Measurements from ENCODE around the gene STAM.
A peak's percentile ranks its signal among the peaks of the same experiment; 100 is the strongest.

STAM gene

GRCh38 chr10:17647326-17647725 is 3.4 kb downstream of the STAM start:
- no peak for DNase-seq (ENCODE audit: low read depth)

DNA sequence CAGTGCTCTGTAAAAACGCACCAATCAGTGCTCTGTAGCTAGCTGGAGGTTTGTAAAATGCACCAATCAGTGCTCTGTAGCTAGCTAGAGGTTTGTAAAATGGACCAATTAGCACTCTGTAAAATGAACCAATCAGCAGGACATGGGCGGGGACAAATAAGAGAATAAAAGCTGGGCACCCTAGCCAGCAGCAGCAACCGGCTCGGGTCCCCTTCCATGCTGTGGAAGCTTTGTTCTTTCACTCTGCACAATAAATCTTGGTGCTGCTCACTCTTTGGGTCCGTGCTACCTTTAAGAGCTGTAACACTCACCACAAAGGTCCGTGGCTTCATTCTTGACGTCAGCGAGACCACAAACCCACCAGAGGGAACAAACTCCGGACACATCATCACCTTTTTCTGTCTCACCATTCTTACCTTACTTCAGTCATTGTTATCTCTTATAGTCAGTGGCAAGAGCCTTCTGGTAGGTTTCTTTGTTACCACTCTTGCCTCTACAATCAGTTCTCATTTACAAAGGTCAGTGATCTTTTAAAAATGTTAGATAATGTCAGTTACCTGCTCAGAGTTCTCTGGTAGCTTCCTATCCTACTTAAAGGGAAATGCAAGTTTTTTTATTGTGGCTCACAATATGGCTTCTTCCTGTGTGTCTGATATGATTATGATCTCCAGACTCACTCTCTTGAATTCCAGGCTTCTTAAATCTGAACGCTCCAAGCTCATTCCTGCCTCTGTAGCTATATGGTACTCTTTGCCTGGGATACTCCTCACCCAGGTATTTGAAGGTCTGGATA is 4.5 kb downstream of the STAM start:
- peak; percentile 60 for DNase-seq (ENCODE audit: low read depth)

DNA sequence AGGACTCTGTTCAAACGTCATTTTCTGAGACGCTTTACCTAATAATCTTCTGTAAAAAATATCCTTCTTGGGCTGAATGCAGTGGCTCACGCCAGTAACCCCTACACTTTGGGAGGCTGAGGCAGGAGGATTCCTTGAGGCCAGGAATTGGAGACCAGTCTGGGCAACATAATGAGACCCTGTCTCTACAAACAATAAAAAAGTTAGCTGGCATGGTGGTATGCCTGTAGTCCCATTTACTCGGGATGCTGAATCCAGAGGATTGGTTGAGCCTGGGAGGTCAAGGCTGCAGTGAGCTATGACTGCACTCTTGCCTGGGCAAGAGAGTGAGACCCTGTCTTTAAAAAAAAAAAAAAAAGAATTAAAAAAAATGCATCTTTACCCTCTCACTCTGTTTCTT is 5.1 kb downstream of the STAM start:
- no peak for DNase-seq (ENCODE audit: low read depth)

- no peak for DNase-seq (ENCODE audit: low read depth)
These were observed 5.9 kb downstream of the STAM start for GRCh38 chr10:17649836-17650235.

DNA sequence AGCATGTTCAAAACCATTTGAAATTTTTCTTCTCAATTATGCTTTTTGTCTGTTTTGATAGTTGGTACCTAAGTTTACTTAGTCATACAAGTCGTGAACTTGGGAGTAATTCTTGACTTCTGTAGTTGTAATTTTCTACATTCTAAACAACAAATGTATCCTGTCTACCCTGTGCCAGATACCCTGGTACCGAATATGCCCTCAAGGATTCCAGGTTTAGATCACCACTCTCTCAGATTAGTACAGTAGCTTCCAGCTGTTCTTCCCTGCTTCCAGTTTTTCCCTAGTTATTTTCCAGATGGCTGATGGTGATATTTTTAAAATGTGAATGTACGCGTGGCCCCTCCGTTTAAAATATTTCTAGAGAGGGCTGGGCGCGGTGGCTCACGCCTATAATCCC is 6.5 kb downstream of the STAM start:
- no peak for DNase-seq (ENCODE audit: low read depth)

DNA sequence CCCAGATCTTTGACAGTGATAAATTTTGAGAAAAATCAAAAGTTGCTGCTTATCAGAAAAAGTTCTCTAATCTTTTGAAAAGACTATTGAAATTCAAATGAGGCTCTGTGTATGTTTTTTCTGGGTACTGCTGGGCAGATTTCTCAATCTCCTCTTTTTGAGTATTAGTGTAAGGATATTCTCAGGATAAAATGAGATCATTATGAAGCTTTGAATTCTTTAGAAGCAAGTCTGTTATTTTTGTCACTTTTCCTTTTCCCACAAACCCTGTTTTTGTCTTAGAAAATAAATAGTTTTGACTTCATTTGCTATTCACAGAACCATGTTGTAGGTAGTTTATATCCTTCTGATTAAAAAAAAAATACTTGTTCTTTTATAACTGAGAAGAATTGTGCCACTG is 7.9 kb downstream of the STAM start:
- no peak for DNase-seq (ENCODE audit: low read depth)

DNA sequence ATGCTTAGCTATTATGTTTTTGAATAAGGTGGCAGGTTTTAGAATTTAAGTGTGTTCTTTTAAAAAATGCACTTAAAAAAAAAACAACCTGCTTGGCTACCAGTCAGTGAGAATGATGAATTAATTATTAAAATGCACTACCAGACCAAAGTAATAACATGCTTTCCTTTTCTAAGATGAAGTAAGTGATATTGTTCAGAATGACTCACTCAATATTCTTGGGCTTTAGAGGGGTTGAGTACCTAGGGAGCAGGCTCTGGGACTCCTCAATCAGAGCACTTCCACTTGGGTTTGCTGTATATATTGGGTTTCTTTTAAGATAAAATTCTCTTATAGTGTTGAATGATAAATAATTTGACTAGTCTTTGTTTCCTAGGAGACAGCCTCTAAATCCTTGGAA is 8.6 kb downstream of the STAM start:
- no peak for DNase-seq (ENCODE audit: low read depth)

GRCh38 chr10:17655009-17655408 is 11.1 kb downstream of the STAM start:
- DNase-seq (ENCODE audit: low read depth) = no peak

DNA sequence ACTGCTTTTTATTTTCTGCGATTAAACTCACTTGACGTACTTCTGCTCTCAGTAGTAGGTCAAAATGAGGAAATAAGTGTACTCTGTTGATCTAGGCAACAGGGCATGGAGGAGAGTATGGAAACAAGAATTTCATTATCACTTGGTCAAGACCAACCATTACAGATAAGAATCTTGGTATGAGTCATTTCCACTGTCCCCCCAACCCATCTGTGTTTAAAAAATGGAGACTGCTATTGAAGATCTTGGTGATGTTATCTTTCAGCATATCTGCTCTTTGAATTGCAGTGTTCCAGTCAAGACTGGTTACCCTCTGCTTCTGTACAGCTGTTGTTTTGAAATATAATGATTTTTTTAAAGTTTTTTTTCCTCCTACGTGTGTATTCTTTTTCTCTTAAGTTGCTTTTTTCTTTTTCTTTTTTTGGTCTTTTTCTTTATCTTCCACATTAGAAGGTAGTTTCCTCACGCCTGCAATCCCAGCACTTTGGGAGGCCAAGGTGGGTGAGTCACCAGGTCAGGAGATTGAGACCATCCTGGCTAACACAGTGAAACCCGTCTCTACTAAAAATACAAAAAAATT is 11.7 kb downstream of the STAM start:
- no peak for DNase-seq (ENCODE audit: low read depth)

- DNase-seq (ENCODE audit: low read depth) = no peak
These were observed 13.2 kb downstream of the STAM start for GRCh38 chr10:17657103-17657500.

DNA sequence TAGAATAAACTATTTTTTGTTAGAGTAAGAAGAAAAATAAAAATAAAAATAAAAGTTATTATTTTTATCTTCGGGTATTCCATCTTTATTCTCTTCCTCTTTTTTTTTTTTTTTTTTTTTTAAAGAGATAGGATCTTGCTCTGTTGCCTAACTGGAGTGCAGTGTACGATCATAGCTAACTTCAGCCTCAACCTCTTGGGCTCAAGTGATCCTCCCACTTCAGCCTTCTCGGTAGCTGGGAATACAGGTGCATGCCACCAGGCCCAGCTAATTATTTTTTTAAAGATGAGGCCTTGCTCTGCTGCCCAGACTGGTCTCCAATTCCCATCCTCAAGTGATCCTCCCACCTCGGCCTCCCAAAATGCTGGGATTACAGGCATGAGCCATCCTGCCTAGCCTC is 15.4 kb downstream of the STAM start:
- no peak for DNase-seq (ENCODE audit: low read depth)

GRCh38 chr10:17660921-17661320 is 17.0 kb downstream of the STAM start:
- no peak for DNase-seq (ENCODE audit: low read depth)

GRCh38 chr10:17661510-17661909 is 17.6 kb downstream of the STAM start:
- no peak for DNase-seq (ENCODE audit: low read depth)

DNA sequence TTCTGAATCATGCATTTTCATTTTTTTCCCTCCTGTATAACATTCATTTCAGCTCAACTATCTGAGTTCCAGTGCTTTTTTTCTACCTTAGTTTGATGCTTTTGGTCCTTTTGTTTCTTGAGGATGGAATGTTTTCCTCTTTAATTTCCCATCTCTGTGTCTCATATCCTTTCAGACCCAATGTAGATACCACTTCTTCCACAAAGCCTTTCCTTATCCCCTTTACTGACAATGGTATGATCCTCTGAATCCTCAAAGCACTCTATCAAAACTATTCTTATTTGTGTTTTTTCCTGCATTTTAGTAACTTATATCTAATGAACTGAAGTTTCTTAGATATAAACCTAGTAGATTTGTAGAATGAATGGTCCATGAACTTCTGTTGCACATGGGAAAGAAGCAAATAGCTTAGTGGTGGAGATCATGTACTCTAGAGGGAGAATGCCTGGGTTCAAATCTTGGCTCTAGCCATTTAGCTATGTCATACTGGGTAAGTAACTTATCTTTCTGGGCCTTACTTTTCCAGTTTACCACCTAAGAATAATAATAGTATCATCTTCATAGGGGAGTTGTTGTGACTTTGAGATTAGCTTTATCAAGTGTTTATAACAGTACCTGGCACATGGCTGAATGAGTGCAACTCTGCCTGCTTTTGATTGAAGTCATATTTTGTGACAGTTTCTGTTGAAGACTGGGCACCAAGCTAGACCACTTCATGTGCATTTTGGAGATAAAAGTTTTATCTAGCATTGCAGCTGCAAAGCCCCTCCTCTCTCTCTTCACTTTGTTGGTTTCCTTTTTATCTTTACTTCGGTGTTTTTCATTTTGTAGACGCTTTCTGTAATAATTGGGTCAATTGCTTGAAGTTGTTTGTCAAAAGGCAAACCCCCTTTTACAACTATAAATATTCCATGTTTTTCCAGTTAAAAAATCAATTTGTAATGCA is 18.5 kb downstream of the STAM start:
- DNase-seq (ENCODE audit: low read depth) = no peak

DNA sequence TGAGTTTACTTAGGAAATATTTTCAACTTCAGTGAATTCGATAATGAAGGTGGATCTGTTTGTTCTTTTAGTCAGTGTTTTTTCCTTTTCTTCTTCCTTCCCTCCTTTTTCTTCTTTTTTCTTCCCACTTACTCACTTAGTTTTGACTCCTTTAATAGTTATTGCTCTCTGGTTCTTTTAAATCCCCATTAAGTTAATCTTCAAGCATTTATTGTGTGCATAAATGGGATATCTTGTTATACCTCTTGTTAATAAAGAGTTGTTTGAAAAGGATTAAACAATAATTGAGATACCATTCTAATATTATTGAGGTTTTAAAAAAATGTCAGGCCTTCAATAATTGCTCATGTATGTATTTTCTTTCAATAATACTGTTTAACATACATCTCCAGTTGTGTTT is 19.5 kb downstream of the STAM start:
- no peak for DNase-seq (ENCODE audit: low read depth)

DNA sequence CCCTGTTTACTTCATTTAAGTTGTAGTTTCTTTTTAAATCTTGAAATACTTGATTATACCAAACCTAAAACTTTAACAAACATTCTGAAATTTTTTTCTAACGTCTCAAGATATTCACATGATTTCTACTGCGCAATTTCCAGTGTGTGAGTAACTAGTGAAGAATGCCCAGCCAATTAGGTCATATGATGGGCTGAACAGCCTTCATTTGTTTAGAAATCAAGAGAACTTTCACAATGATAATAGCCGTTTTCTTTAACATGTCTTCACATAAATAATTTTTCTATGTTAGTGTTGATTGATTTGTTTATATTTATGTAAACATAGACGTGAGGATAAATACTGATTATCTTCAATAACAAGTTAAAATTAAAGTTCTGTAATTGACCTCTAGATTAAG is 21.8 kb downstream of the STAM start:
- no peak for DNase-seq (ENCODE audit: low read depth)

GRCh38 chr10:17668435-17669184 is 24.7 kb downstream of the STAM start:
- DNase-seq (ENCODE audit: low read depth) = no peak

DNA sequence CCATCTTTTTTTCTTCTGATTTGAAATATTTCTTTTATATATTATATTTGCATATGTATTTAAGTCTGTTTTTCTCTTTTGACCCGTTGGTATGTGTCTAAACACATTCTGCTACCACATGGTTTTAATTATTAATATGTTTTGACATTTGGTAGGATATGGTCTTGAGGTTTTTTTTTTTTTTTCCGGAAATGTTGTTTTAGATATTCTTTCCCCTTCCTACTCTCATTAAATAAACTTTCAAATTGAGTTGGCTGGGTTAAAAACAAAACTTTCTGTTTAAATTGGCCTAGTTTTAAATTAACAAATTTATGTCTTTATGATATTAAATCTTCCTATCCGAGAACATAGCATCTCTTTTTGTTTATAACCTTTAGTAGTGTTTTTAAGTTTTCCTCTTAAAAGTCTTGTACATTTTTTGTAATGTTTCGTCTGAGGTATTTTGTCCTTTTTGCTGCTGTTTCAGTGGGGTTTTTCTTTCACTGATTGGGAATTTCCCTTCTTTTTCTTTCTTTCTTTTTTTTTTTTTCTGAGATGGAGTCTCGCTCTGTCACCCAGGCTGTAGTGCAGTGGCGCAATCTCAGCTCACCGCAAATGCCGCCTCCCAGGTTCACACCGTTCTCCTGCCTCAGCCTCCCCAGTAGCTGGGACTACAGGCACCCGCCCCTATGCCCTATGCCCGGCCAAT is 25.4 kb downstream of the STAM start:
- peak; percentile 61 for DNase-seq (ENCODE audit: low read depth)

DNA sequence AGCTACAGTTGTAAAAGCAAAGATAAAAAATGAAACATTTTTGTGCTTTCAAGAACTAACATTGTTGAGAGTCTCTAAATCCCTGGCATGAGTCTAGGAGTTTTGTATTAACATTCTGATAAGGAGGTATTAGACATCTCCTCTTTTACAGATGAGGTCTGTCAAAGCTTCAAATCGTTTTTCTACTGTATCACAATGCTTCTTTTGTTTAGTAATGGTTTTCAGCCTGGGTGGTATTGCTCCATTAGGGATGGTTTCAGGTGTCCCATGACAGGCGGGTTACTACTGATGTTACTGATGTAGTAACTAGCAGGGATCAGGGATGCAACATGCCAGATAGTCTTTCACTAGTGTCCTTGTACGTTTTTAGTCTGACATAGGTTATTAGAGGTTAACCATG is 27.4 kb downstream of the STAM start:
- DNase-seq (ENCODE audit: low read depth) = no peak

GRCh38 chr10:17673471-17674061 is 29.6 kb downstream of the STAM start:
- DNase-seq (ENCODE audit: low read depth) = no peak

- DNase-seq (ENCODE audit: low read depth) = no peak
These were observed 30.6 kb downstream of the STAM start for GRCh38 chr10:17674566-17674965.

Measured in T-helper 22 cell (primary cell).